GM18502 (cell line): Measurements from ENCODE around the gene ENPP6.
A peak's percentile ranks its signal among the peaks of the same experiment; 100 is the strongest.

ENCODE experiments used
- ATAC-seq: cut with Tn5 transposase; IDR thresholded peaks from one replicate; pipeline ENCODE4 v1.9.1; 2021; ENCODE audit warnings: mild to moderate bottlenecking; ENCODE audit not compliant: unreplicated experiment, poor library complexity

ENPP6 gene

GRCh38 chr4:184193556-184194525 is 23.8 kb downstream of the ENPP6 start:
- no peak for ATAC-seq

GRCh38 chr4:184192933-184193332 is 24.7 kb downstream of the ENPP6 start:
- ATAC-seq: no peak

GRCh38 chr4:184191267-184191666 is 26.4 kb downstream of the ENPP6 start:
- no peak for ATAC-seq

- ATAC-seq: no peak
Observed at GRCh38 chr4:184190711-184191110, 27.0 kb downstream of the ENPP6 start.

- ATAC-seq: no peak
Observed at GRCh38 chr4:184189966-184190365, 27.7 kb downstream of the ENPP6 start.

DNA sequence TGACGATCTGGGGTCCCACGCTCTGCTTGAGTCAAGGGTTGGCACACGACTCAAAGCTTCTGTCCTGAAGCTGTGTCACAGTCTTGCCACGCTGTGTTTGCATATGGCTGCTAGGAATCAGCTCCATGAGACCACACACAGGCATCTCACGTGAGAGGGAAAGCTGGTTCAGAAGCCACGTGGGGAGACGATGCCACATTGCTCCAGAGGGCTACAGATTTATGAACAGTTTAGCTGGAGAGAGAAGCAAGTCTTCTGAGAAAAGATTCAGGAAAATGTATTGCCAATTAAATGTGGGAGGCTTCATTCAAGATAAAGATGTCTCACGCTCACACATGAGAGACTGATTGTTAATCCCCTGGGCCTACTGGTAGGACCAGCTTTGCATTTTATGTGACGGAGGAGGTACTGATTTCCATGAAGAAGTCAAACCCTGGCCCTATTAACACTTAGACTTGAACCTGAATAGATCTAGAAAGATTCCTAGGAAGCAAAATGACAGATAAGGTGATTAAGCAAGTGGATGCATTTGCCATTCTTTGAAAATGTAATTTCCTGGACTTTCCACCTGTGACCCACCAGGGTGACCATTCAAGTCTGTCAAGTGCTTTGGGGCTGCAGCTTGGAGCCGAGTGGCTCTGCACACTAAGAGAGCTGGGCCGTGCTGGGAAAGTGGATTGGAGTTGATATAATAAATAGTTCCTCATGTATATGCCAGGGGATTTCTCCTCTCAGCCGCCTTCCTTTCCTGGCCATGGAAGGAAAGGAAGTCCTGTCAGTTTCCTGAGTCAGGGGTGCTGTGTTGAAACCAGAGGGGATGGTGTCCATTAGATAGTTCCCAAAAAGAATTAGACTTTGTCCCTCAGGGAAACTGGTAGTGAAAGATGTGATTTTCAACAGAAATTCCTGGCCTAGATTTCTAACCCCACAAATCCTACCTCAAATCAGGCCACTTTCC is 29.0 kb downstream of the ENPP6 start:
- no peak for ATAC-seq

GRCh38 chr4:184177271-184177670 is 40.4 kb downstream of the ENPP6 start:
- no peak for ATAC-seq

- ATAC-seq: no peak
Observed at GRCh38 chr4:184174571-184175488, 42.8 kb downstream of the ENPP6 start.

DNA sequence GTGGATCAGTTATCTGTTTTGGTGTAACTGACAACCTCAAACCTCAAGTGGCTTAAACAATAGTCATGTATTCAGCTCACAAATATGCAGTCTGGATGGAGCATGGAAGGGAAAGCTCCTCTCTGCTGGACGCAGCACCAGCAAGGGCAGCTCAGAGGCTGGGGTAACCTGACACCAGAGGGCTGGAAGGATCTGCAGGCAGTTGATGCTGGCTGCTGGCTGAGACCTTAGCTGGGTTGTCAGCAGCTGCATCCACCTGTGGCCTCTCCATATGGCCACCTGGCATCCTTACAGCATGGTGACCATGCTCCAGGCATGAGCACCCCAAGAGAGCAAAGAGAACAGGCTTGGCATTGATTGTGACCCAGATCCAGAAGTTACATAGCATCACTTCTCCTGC is 46.7 kb downstream of the ENPP6 start:
- ATAC-seq: no peak

GRCh38 chr4:184169225-184169867 is 48.3 kb downstream of the ENPP6 start:
- ATAC-seq: no peak

GRCh38 chr4:184168406-184169019 is 49.2 kb downstream of the ENPP6 start:
- ATAC-seq: peak; percentile 82

GRCh38 chr4:184167576-184167975 is 50.1 kb downstream of the ENPP6 start:
- ATAC-seq: peak; percentile 77

- ATAC-seq: no peak
Observed at GRCh38 chr4:184166736-184167135, 50.9 kb downstream of the ENPP6 start.

DNA sequence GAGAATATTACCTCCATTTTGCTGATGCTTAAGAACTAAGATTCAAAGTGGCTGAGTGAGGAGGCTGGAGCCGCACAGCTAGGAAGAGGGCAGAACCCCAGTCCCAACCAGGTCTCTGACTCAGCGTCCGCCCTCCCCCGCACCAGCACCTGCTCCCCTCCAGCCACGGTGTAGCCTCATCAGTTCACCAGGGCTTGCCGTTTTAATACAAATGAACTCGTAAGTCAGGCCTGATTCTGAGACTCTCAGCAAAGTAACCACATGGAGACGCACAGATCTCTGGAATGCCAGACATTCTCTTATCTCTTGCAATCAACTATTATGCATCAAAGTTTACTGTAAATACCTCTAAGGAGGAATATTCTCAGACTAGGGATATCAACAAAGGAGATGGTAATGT is 52.4 kb downstream of the ENPP6 start:
- ATAC-seq: no peak

- ATAC-seq: no peak
Observed at GRCh38 chr4:184163813-184164212, 53.9 kb downstream of the ENPP6 start.

GRCh38 chr4:184162596-184162995 is 55.1 kb downstream of the ENPP6 start:
- ATAC-seq: no peak

DNA sequence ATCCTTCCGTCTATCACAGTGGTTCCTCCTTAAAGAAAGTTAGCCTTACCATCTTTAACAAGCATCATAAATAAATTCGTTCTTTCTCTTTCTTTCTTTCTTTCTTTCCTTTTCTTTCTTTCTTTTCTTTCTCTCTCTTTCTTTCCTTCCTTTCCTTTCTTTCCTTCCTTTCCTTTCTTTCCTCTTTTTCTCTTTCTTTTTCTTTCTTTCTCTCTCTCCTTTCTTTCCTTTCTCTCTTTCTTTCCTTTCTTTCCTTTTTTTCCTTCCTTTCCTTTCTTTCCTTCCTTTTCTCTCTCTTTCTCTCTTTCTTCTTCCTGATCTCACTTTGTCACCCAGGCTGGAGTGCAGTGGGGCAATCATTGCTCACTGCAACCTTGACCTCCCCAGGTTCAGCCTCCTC is 60.4 kb downstream of the ENPP6 start:
- no peak for ATAC-seq

- no peak for ATAC-seq
Observed at GRCh38 chr4:184156163-184156920, 61.3 kb downstream of the ENPP6 start.
